Fibroblast of skin of abdomen (primary cell): Measurements from ENCODE around the gene DPP8.
"Not testable (repeated sequence)": the region's sequence is repeated elsewhere in the genome, so short reads cannot be mapped to it uniquely, and the experiment has no call there.

ENCODE experiments used
- DNase-seq: peaks from one replicate; pipeline ENCODE4 v3.0.0-alpha.2; 2013

DPP8 gene

GRCh38 chr15:65524226-65524625 is 6.7 kb upstream of the DPP8 start:
- DNase-seq = no peak

- no peak for DNase-seq
These were observed 3.9 kb upstream of the DPP8 start for GRCh38 chr15:65521350-65521749.

GRCh38 chr15:65518633-65519285 is 1.3 kb upstream of the DPP8 start:
- no peak for DNase-seq

GRCh38 chr15:65517866-65518207 is 348 bp upstream of the DPP8 start:
- DNase-seq = no peak

- DNase-seq = no peak
These were observed 4.6 kb downstream of the DPP8 start for GRCh38 chr15:65512807-65513416.

- no peak for DNase-seq
These were observed 5.3 kb downstream of the DPP8 start for GRCh38 chr15:65512189-65512588.

DNA sequence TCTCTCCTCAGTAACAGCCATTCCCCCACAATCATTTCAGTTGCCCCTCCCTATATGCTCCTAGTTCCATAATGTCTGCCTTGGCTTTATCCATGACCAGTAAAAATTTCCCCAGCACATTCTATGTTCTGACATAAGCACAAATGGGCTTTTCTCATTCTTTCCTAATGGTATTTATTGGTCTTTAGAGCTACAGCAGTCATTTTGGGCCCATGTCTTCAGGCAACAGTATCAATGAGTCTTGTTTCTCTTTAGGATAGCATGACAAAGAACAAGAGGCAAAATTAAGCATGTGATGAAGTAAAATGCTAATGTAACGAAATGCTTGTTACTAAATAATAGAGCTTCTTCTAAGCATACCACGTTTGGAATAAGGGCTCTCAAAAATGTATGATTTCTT is 8.2 kb downstream of the DPP8 start:
- no peak for DNase-seq

- no peak for DNase-seq
These were observed 23.4 kb downstream of the DPP8 start for GRCh38 chr15:65494076-65494475.

- no peak for DNase-seq
These were observed 32.6 kb downstream of the DPP8 start for GRCh38 chr15:65484876-65485275.

GRCh38 chr15:65476903-65477302 is 40.6 kb downstream of the DPP8 start:
- peak; percentile 75 for DNase-seq

GRCh38 chr15:65470866-65471265 is 46.6 kb downstream of the DPP8 start:
- no peak for DNase-seq

DNA sequence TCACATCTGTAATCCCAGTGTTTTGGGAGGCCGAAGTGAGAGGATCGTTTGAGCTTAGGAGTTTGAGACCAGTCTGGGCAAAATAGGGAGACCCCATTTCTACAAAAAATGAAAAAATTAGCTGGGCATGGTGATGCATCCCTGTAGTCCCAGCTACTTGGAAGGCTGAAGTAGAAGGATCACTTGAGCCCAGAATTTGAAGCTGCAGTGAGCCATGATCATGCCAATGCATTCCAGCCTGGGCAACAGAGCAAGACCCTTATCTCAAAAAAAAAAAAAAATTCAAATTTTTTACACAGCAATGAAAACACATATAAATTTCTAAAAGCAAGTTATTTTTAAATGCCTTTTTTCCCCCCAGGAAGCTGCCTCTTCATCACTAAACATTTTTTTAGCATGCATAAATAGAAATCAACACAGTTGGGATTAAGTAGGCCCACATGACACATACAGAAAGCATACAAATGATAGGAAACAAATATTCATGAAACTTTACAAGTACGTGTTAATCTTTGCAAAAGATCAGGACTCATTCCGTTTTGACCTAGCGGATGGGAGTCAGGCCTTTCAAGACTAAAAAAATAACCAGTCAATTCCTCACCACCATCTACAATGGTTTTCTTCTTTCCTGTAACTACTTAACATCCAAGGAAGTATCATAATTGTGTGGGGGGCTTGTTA is 49.1 kb downstream of the DPP8 start:
- no peak for DNase-seq

GRCh38 chr15:65466901-65467300 is 50.6 kb downstream of the DPP8 start:
- no peak for DNase-seq

DNA sequence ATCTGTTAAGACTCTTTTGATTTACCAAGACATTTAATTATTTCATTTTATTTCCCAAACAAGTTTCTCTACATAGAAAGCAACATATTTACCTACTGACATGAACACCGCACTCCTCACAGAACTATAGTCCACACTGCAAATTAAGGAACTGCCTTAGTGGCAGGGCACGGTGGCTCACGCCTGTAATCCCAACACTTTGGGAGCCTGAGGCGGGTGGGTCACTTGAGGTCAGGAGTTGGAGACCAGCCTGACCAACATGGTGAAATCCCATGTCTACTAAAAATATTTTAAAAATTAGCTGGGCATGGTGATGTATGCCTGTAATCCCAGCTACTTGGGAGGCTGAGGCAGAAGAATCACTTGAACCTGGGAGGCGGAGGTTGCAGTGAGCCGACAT is 54.4 kb downstream of the DPP8 start:
- not testable (repeated sequence) for DNase-seq

GRCh38 chr15:65460741-65461347 is 56.6 kb downstream of the DPP8 start:
- peak; percentile 32 for DNase-seq

DNA sequence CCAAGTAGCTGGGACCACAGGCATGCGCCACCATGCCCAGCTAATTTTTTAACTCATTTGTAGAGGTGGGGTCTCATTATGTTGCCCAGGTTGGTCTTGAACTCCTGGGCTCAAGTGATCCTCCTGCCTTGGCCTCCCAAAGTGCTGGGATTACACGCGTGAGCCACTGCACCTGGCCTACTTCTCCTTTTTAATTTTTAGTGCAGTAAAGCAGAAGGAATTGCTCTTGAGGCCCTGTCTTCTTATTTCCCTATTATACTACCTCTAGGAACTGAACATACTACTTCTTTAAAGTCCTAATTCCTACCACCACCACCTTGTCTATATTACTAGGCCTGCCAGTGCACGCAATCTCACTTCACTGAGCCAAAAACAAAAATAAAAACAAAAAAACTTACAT is 62.2 kb downstream of the DPP8 start:
- DNase-seq = not testable (repeated sequence)

- no peak for DNase-seq
These were observed 65.5 kb downstream of the DPP8 start for GRCh38 chr15:65451989-65452388.

- DNase-seq = no peak
These were observed 66.9 kb downstream of the DPP8 start for GRCh38 chr15:65450556-65450955.

DNA sequence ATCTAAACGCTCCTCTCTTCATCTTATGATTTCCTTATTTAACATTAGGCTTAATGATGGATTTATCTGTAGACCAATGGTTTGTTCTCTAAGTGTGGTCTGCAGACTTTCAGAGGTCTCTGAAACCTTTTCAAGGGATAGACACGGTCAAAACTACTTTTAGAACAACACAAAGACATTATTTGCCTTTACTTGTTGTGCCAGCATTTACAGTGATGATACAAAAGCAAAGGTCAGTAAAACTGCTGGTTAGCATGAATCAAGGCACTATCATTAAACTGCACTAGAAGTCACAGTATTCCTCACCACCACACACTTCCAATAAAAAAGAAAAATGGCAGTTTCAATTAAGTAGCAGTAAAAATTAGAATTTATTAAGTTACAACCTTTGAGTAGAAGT is 70.3 kb downstream of the DPP8 start:
- no peak for DNase-seq

- DNase-seq = no peak
These were observed 83.3 kb downstream of the DPP8 start for GRCh38 chr15:65434201-65434600.

GRCh38 chr15:65431731-65432130 is 85.8 kb downstream of the DPP8 start:
- DNase-seq = no peak

GRCh38 chr15:65426216-65426853 is 91.2 kb downstream of the DPP8 start:
- DNase-seq = no peak

GRCh38 chr15:65424683-65425082 is 92.8 kb downstream of the DPP8 start:
- DNase-seq = no peak
